Activated naive CD8-positive, alpha-beta T cell treated with anti-CD3 and anti-CD28 coated beads, Interleukin-2, amount 10 ng/mL, durations not matched to agents 7 days and 5 days (primary cell): Measurements from ENCODE around the gene TCF3. TPM values are rescaled to one million over a fixed set of nuclear protein-coding genes. Genes with fewer than 3 reads are reported as not detected.
"Not testable (repeated sequence)": the region's sequence is repeated elsewhere in the genome, so short reads cannot be mapped to it uniquely, and the experiment has no call there.

Experiments used
- ATAC-seq: fragments of 150-1000 bp; cut with Tn5 transposase; one replicate; pipeline ENCODE4 v1.10.0; 2021; ENCODE audit warnings: low read depth, moderate library complexity
- POLR2A ChIA-PET: fragments of 350-600 bp; sonication (Branson Sonifier 250); formaldehyde crosslinking; loops from one replicate; lab custom pipeline; 2021; ENCODE audit warnings: antibody characterized with exemption; lab: Charles Lee
- DNase-seq: peaks from one replicate; pipeline ENCODE4 v3.0.0; 2021
- H3K27ac Mint-ChIP-seq: one replicate; pipeline ENCODE4 v1.8.0; 2022; ENCODE audit warnings: mild to moderate bottlenecking, mixed read lengths
- H3K27me3 Mint-ChIP-seq: one replicate; pipeline ENCODE4 v1.8.0; 2022; ENCODE audit warnings: mild to moderate bottlenecking, moderate library complexity, mixed read lengths
- H3K36me3 Mint-ChIP-seq: one replicate; pipeline ENCODE4 v1.8.0; 2021; ENCODE audit warnings: mild to moderate bottlenecking, mixed read lengths
- H3K4me1 Mint-ChIP-seq: one replicate; pipeline ENCODE4 v1.8.0; 2021; ENCODE audit warnings: mixed read lengths
- H3K4me3 Mint-ChIP-seq: one replicate; pipeline ENCODE4 v1.8.0; 2022; ENCODE audit warnings: mild to moderate bottlenecking, moderate library complexity, mixed read lengths
- H3K9me3 Mint-ChIP-seq: one replicate; pipeline ENCODE4 v1.8.0; 2021; ENCODE audit warnings: mixed read lengths
- total RNA-seq, 2 experiments: library from RNA; stranded (reverse); gene quantifications; one replicate each; pipeline ENCODE4 v1.2.3, GENCODE V29; 2021

TCF3 gene
- total RNA-seq, 2 experiments from 2014 or later: 102 to 109 TPM

DNA sequence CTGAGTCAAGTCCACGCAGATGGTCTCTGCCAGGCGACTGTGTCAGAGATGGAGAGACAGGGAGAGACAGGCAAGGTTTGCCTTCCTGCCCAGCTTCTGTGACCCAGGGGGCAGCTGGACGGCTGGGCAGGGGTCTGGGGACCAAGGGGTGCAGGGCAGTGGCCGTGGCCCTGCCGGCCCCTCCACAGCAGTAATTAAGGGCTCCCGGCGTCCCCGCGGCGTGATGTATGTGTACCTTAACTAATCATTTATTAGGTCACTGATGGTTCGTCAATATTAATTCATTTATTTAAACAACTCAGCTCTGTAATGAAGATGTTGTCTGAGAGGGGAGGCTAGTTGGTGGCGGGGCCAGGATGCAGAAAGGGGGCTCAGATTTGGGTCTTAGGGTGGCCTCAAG, 28.6 kb upstream of the TCF3 start:
- H3K27me3 Mint-ChIP-seq: peaks cover 24% of the 10 kb centered on the region
- no peaks in the 10 kb centered on the region for H3K36me3 Mint-ChIP-seq
- no peaks in the 10 kb centered on the region for H3K4me1 Mint-ChIP-seq
- H3K4me3 Mint-ChIP-seq: no peak overlapping the region
- ATAC-seq: no peak
- no peak overlapping the region for H3K27ac Mint-ChIP-seq
- POLR2A ChIA-PET: no interaction called here
- DNase-seq: no peak
- no peaks in the 10 kb centered on the region for H3K9me3 Mint-ChIP-seq

DNA sequence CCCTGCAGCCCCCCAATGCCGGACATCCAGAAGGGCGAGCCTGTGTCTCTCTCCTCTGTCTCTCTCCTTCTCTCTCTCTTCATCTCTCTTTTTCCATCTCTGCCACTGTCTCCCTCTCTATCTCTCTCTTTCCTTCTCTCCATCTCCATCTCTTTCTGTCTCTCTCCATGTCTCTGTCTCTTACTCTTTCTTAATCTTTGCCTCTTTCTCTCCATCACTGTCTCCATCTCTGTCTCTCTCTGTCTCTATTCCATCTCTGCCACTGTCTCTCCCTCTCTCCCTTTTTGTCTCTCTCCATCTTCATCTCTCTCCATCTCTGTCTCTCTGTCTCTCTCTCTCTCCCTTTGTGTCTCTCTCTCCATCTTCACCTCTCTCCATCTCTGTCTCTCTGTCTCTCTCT, 25.7 kb upstream of the TCF3 start:
- H3K36me3 Mint-ChIP-seq: no peaks in the 10 kb centered on the region
- H3K4me3 Mint-ChIP-seq: no peak overlapping the region
- no peak overlapping the region for H3K27ac Mint-ChIP-seq
- H3K27me3 Mint-ChIP-seq: peaks cover 31% of the 10 kb centered on the region
- DNase-seq (no peak), ATAC-seq (no peak)
- H3K9me3 Mint-ChIP-seq: no peaks in the 10 kb centered on the region
- peaks cover 2% of the 10 kb centered on the region for H3K4me1 Mint-ChIP-seq
- POLR2A ChIA-PET: no interaction called here

DNA sequence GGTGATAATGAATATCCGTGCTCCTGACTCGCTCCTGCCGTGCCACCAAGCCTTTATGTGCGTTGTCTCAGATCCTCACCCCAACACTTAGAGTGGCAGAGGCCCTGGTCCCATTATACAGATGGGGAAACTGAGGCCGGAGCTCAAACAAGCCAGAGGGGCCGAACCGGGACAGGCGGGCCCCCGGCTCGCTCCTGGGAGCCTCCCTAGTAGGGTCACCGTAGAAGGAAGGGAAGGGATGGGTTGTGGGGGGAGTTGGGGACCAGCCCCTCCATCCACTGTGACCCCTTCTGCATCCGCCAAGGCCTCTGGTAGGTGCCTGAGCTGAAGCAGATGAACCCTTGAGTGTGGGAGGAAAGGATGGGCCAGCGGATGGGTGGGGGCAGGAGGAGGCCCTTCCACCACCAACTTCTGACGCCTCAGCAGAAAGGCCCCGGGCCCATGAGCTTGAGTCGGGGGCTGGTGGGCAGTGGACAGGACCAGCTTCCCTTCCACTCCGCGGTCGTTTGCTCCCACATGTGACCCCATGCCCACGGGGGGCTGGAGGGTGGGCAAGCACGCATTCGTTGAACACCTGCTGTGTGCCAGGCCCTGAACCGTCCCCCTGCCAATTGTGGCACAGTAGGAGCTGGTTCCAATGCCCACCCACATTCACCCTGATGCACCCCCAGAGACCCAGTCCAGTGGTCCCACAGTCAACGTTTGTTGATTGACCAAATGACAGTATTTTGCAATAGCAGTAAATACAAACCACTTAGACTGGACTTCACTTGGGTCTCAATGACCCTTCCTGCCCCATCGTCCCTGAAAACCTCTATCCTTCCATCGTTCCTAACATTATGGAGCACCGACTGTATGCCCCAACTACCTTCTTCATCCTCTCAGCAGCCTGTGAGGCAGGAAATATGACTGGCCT, 24.2 kb upstream of the TCF3 start:
- H3K27me3 Mint-ChIP-seq: peaks cover 29% of the 10 kb centered on the region
- H3K9me3 Mint-ChIP-seq: no peaks in the 10 kb centered on the region
- no peak overlapping the region for H3K27ac Mint-ChIP-seq
- H3K36me3 Mint-ChIP-seq: no peaks in the 10 kb centered on the region
- H3K4me1 Mint-ChIP-seq: peaks cover 2% of the 10 kb centered on the region
- POLR2A ChIA-PET: interaction anchor here (0.6 kb wide), 1 partner anchor 334 kb away, joined by 5 read pairs; no protein-coding TSS in a partner anchor
- no peak overlapping the region for H3K4me3 Mint-ChIP-seq
- ATAC-seq: no peak
- no peak for DNase-seq

DNA sequence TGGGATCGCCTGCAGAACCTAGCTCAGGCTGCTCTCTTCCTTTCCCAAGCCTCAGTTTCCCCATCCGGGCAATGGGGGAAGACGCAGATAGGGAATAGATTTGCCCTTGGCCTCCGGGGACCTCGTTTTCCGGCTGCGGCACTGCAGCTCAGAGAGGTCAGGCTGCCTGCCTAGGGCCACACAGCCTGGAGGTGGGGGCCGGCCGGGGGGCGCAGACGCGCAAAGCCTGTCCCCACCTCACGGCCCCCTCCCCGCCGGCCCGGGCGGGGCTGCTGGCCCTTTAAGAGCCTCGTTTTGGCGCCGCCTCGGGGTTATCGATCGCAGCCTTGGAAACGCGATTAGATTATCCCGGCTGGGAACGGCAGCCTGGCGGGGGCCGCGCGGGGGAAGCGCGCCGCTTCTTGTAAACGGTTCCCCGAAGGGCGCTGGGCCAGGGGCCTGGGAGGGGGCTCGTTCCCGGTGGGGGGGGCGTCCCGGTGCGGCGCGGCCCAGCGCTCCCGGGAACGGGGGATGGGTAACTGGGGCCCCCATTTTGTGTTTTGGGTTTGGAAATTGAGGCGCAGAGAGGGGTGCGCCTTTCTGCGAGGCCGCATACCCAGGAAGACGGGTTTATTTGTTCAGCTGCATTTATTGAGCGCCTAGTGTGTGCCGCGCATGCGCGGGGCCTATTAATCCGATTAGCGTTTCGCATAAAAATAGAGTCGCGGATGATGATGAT, 23.4 kb upstream of the TCF3 start:
- no peak for DNase-seq
- H3K36me3 Mint-ChIP-seq: no peaks in the 10 kb centered on the region
- H3K9me3 Mint-ChIP-seq: no peaks in the 10 kb centered on the region
- H3K4me1 Mint-ChIP-seq: peaks cover 2% of the 10 kb centered on the region
- H3K27ac Mint-ChIP-seq: no peak overlapping the region
- no peak overlapping the region for H3K4me3 Mint-ChIP-seq
- POLR2A ChIA-PET: no interaction called here
- peaks cover 34% of the 10 kb centered on the region for H3K27me3 Mint-ChIP-seq
- ATAC-seq: no peak

DNA sequence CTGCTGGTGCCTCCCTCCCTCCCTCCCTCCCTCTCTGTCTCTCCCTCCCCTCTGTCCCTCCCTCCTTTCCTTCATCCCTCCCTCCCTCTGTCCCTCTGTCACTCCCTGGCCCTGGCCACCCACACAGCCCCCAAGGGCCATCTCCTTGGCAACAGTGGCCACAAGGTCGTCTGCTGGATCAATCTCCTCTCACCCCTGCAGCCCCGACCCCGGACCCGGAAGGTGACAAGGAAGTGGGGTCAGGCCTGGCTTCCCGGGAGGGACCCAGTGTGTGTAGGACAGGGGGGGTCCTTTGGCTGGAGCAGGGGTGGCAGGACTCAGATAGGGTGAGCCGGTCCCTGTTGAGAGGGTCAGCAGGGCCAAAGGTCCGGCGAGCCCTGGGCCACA, 21.9 kb upstream of the TCF3 start:
- no peak for ATAC-seq
- no peaks in the 10 kb centered on the region for H3K36me3 Mint-ChIP-seq
- no peak overlapping the region for H3K27ac Mint-ChIP-seq
- no peak for DNase-seq
- peaks cover 42% of the 10 kb centered on the region for H3K27me3 Mint-ChIP-seq
- H3K9me3 Mint-ChIP-seq: no peaks in the 10 kb centered on the region
- peaks cover 2% of the 10 kb centered on the region for H3K4me1 Mint-ChIP-seq
- POLR2A ChIA-PET: no interaction called here
- H3K4me3 Mint-ChIP-seq: no peak overlapping the region

- DNase-seq (no peak), ATAC-seq (no peak)
- H3K4me3 Mint-ChIP-seq: no peak overlapping the region
- peak overlapping the region; percentile 58 for H3K27ac Mint-ChIP-seq
- H3K4me1 Mint-ChIP-seq: peaks cover 2% of the 10 kb centered on the region
- H3K27me3 Mint-ChIP-seq: peaks cover 46% of the 10 kb centered on the region
- no peaks in the 10 kb centered on the region for H3K36me3 Mint-ChIP-seq
- no peaks in the 10 kb centered on the region for H3K9me3 Mint-ChIP-seq
- POLR2A ChIA-PET: no interaction called here
These were observed 21.4 kb upstream of the TCF3 start for GRCh38 chr19:1673645-1674292.

DNA sequence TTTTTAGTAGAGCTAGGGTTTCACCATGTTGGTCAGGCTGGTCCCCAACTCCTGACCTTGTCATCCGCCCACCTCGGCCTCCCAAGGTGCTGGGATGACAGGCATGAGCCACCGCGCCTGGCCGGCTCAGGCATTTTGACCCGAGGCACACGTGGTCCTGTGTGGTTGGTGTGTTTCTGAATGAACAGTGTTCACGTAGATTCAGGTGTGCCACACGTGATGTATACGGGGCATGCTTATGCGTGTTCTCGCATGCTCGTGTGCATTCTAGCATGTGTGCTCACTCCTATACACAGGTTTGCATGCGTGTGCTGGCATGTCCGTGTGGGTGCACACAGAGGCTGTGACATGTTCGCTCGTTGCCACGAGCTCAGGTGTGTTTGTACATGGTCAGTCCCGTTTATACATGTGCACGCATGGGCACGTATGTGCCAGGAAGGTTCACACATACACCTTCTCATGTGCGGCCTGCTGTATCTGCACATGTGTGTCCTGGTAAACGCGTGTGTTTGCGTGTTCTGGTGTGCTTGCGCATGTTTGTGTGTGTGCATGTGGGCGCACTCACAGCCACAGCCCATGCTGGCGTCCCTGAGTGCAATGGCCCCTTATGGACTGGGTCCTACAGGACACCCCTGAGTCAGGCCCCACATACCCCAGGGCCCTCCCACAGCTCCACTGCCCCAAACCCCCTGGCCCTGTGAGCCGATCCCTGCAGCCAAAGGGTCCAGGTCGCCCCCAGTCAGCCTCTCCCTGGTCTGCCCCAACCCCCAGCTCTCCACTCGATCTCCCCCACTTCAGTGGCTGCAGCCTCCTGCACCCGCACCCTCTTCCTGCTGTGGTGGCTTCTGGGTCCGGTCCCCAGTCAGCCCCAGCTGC, 20.6 kb upstream of the TCF3 start:
- Mint-ChIP-seq H3K4me1 (peaks cover 9% of the 10 kb centered on the region), H3K27me3 (peaks cover 49% of the 10 kb centered on the region), H3K27ac (peak overlapping the region; percentile 58), H3K4me3 (no peak overlapping the region), H3K9me3 (no peaks in the 10 kb centered on the region), H3K36me3 (no peaks in the 10 kb centered on the region)
- ATAC-seq (no peak), DNase-seq (no peak)
- POLR2A ChIA-PET: interaction anchor here (0.7 to 1.1 kb wide), 3 partner anchors 21 to 92 kb away, joined by 3 to 7 read pairs (median 3); partner anchors contain the start of gene TCF3

GRCh38 chr19:1672038-1672768, 19.8 kb upstream of the TCF3 start:
- no peak overlapping the region for H3K4me3 Mint-ChIP-seq
- no peaks in the 10 kb centered on the region for H3K36me3 Mint-ChIP-seq
- POLR2A ChIA-PET: interaction anchor here (0.7 to 1.1 kb wide), 3 partner anchors 20 to 93 kb away, joined by 3 to 7 read pairs (median 3); partner anchors contain the start of gene TCF3
- no peaks in the 10 kb centered on the region for H3K9me3 Mint-ChIP-seq
- no peak overlapping the region for H3K27ac Mint-ChIP-seq
- ATAC-seq (peak; percentile 52), DNase-seq (peak; percentile 79)
- H3K4me1 Mint-ChIP-seq: peaks cover 11% of the 10 kb centered on the region
- peaks cover 53% of the 10 kb centered on the region for H3K27me3 Mint-ChIP-seq

- ATAC-seq (peak; percentile 32), DNase-seq (no peak)
- Mint-ChIP-seq H3K27ac (no peak overlapping the region), H3K36me3 (no peaks in the 10 kb centered on the region), H3K9me3 (no peaks in the 10 kb centered on the region), H3K4me3 (no peak overlapping the region), H3K27me3 (peaks cover 49% of the 10 kb centered on the region), H3K4me1 (peaks cover 11% of the 10 kb centered on the region)
- POLR2A ChIA-PET: interaction anchor here (1.1 kb wide), 2 partner anchors 19 to 94 kb away, joined by 3 to 7 read pairs; partner anchors contain the start of gene TCF3
These were observed 19.3 kb upstream of the TCF3 start for GRCh38 chr19:1671716-1672037.

DNA sequence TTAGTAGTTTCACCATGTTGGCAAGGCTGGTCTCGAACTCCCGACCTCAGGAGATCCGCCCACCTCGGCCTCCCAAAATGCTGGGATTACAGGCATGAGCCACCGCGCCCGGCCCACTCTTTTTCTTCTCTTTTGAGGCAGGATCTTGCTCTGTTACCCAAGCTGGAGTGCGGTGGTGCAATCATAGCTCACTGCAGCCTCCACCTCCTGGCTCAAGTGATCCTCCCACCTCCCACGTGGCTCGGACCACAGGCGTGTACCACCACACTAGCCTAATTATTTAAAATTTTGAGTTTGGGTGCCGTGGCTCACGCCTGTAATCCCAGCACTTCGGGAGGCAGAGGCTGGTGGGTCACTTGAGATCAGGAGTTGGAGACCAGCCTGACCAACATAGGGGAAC, 18.3 kb upstream of the TCF3 start:
- POLR2A ChIA-PET, H3K36me3 Mint-ChIP-seq, H3K27ac Mint-ChIP-seq, H3K4me3 Mint-ChIP-seq, H3K9me3 Mint-ChIP-seq, DNase-seq, ATAC-seq: not testable (repeated sequence)
- H3K4me1 Mint-ChIP-seq: peaks cover 11% of the 10 kb centered on the region
- peaks cover 45% of the 10 kb centered on the region for H3K27me3 Mint-ChIP-seq

DNA sequence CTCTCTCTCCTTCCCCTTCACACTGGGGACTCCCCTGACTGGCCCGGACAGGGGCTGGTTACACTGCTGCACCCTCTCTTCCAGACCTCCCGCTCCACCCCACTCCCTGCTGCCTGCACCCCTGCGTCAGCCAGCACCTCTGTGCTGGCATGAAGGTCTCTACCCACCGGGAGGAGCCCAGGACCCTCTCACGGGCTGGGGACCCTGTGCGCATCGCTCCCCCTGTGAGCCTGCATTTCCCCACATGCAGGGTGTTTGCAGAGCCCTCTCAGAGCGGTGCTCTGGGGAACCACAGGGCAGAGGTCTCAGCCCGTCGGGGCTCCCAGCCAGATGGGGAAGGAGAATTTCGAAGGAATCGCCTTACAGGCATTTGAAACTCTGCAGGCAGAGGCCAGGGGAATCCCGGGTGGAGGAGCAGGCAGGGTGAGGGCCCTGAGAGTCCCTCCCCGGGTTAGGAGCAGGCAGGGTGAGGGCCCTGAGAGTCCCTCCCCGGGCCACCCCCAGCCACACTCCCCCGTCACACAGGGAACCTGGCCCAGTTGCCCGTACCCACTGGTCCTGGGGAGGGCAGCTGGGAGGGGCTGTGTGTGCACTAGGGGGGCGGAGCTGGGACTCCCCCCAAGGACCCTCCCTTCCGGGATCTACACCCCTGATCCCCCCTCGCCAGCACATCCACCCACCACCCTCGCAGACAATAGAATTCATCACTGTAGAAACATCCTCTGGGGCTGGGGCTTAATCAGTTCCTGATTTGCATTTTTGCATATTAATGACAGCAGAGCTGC, 16.3 kb upstream of the TCF3 start:
- no peak for DNase-seq
- no peak for ATAC-seq
- H3K4me1 Mint-ChIP-seq: peaks cover 11% of the 10 kb centered on the region
- H3K4me3 Mint-ChIP-seq: no peak overlapping the region
- no peaks in the 10 kb centered on the region for H3K36me3 Mint-ChIP-seq
- peaks cover 36% of the 10 kb centered on the region for H3K27me3 Mint-ChIP-seq
- POLR2A ChIA-PET: no interaction called here
- H3K9me3 Mint-ChIP-seq: no peaks in the 10 kb centered on the region
- H3K27ac Mint-ChIP-seq: no peak overlapping the region
